ENCODE results near the gene ACSL1.

Gene ACSL1

GRCh38 chr4:184705692-184706091, 120.1 kb downstream of the ACSL1 start:
- H3K9ac ChIP-seq (ENCODE audit: low read length): no peak overlapping the region

More at GRCh38 chr4:184705692-184706091, 120.1 kb downstream of the ACSL1 start:
- Histone ChIP-seq H3K4me2 (ENCODE audit: low read length) (no peak overlapping the region), H3K79me2 (ENCODE audit: low read length) (no peaks in the 10 kb centered on the region), H4K20me1 (ENCODE audit: insufficient read depth, low read length) (no peaks in the 10 kb centered on the region), H3K27me3 (ENCODE audit: low read depth, low read length) (no peaks in the 10 kb centered on the region), H3K4me3 (ENCODE audit: low read length) (no peak overlapping the region), H2AFZ (ENCODE audit: low read depth, low read length) (no peak overlapping the region), H3K4me1 (ENCODE audit: low read length) (no peaks in the 10 kb centered on the region), H3K36me3 (replicated peaks; ENCODE audit: low read depth, low read length) (peaks cover 4% of the 10 kb centered on the region), H3K9me3 (ENCODE audit: insufficient read depth, low read length) (no peaks in the 10 kb centered on the region), H3K27ac (ENCODE audit: low read length) (no peak overlapping the region)
- TF ChIP-seq CTCF (IDR thresholded peaks at IDR 0.05; ENCODE audit: low read depth, low read length): no peak
- TF ChIP-seq EZH2phosphoT487 (IDR thresholded peaks at IDR 0.05; ENCODE audit: low read depth): no peak

Measured in OCI-LY3 (cell line).